ENCODE measurements around the gene OR7G2. TPM values are rescaled to one million over a fixed set of nuclear protein-coding genes. Genes with fewer than 3 reads are reported as not detected.

OR7G2 gene
- total RNA-seq, 4 donors from 2014 or later = not detected

DNA sequence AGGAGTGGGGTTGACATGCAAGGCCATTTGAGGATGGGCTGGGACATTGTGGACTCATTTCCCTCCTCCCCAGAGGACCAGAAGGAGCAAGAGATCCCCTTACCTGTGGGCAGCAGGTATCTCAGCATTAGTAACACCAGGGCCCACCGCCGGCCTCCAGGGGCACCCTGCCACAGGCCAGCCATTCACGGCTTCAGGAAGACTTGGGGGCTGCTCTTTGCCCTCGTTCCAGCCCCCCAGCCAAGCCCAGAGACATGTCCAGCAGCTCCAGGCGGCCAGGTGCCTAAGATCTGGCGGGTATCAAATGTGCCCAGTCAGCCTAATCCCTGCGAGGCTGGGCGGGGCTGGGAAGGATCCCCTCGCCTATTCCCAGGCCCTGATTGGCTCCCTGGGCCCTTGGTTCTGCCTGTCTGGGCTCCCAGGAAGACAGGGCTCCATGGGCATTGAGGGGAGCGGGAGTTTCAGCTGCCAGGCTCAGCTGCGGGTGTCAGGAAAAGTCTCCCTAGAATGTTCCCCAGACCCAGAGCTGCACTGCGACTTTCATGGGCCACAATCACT is 41.7 kb downstream of the OR7G2 start:
- TF ChIP-seq EP300 (IDR thresholded peaks at IDR 0.05) (no peak), POLR2A (IDR thresholded peaks at IDR 0.05) (no peak)
- TF ChIP-seq, protein P1, sequence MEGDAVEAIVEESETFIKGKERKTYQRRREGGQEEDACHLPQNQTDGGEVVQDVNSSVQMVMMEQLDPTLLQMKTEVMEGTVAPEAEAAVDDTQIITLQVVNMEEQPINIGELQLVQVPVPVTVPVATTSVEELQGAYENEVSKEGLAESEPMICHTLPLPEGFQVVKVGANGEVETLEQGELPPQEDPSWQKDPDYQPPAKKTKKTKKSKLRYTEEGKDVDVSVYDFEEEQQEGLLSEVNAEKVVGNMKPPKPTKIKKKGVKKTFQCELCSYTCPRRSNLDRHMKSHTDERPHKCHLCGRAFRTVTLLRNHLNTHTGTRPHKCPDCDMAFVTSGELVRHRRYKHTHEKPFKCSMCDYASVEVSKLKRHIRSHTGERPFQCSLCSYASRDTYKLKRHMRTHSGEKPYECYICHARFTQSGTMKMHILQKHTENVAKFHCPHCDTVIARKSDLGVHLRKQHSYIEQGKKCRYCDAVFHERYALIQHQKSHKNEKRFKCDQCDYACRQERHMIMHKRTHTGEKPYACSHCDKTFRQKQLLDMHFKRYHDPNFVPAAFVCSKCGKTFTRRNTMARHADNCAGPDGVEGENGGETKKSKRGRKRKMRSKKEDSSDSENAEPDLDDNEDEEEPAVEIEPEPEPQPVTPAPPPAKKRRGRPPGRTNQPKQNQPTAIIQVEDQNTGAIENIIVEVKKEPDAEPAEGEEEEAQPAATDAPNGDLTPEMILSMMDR (IDR thresholded peaks at IDR 0.05) = no peak
- Histone ChIP-seq H3K9me3 (no peaks in the 10 kb centered on the region), H3K36me3 (no peaks in the 10 kb centered on the region), H3K4me1 (no peaks in the 10 kb centered on the region), H3K4me3 (no peak overlapping the region), H3K27ac (no peak overlapping the region), H3K27me3 (no peaks in the 10 kb centered on the region)
- no peak for DNase-seq (ENCODE audit: low spot score in 2 of 2)
- WGBS, 2 donors = 67 to 71% methylated on average over 9 to 12 of the region's 12 CpGs

DNA sequence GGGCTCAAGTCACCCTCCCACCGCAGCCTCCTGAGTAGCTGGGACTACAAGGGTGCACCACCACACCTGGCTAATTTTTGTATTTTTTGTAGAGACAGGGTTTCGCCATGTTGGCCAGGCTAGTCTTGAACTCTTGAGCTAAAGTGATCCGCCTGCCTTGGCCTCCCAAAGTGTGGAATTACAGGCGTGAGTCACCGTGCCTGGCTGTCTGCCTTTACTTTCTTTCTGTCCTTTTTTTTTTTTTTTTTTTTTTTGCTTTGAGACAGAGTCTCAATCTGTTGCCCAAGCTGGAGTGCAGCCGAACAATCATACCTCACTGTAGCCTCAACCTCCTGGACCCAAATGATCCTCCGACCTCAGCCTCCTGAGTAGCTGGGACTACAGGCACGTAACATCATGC is 45.4 kb downstream of the OR7G2 start:
- no peaks in the 10 kb centered on the region for H3K4me1 ChIP-seq
- TF ChIP-seq POLR2A (IDR thresholded peaks at IDR 0.05) = no peak
- no peak for TF ChIP-seq EP300 (IDR thresholded peaks at IDR 0.05)
- TF ChIP-seq, protein P1 (IDR thresholded peaks at IDR 0.05) = no peak
- 89 to 92% methylated on average over 8 of the region's 8 CpGs for WGBS, 2 donors
- H3K9me3 ChIP-seq = no peaks in the 10 kb centered on the region
- no peaks in the 10 kb centered on the region for H3K27me3 ChIP-seq
- H3K4me3 ChIP-seq = no peak overlapping the region
- no peak overlapping the region for H3K27ac ChIP-seq
- no peaks in the 10 kb centered on the region for H3K36me3 ChIP-seq
- no peak for DNase-seq (ENCODE audit: low spot score in 2 of 2)

DNA sequence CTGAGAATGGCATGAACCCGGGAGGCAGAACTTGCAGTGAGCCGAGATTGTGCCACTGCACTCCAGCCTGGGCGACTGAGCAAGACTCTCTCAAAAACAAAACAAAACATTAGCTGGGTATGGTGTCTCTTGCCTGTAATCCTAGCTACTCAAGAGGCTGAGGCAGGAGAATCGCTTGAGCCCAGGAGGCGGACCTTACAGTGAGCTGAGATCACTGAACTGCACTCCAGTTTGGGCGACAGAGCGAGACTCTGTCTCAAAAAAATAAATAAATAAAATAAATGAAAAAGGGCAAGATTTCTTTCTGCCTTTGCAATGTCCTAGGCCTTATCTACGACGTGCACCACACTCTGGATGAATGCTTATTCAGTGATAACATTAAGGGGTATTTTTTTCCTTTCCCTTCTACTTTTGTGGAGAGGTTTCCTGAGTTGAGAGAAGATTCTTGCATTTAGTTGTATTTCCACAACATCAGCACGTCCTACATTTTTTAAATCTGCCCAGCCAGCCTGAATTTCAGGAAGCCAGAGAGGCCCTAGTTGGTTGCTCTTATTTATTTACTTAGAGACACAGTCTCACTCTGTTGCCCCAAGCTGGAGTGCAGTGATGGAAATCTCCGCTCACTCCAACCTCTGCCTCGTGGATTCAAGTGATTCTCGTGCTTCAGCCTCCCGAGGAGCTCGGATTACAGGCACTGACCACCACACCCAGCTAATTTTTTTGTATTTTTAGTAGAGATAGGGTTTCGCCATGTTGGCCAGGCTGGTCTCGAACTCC is 46.5 kb downstream of the OR7G2 start:
- Histone ChIP-seq H3K27me3 (no peaks in the 10 kb centered on the region), H3K27ac (no peak overlapping the region), H3K4me3 (no peak overlapping the region), H3K36me3 (no peaks in the 10 kb centered on the region), H3K4me1 (no peaks in the 10 kb centered on the region), H3K9me3 (no peaks in the 10 kb centered on the region)
- TF ChIP-seq EP300 (IDR thresholded peaks at IDR 0.05) = no peak
- TF ChIP-seq, protein P1 (IDR thresholded peaks at IDR 0.05) = no peak
- no peak for TF ChIP-seq POLR2A (IDR thresholded peaks at IDR 0.05)
- 67 to 69% methylated on average over 17 of the region's 17 CpGs for WGBS, 2 donors
- DNase-seq (ENCODE audit: low spot score in 2 of 2) = no peak

DNA sequence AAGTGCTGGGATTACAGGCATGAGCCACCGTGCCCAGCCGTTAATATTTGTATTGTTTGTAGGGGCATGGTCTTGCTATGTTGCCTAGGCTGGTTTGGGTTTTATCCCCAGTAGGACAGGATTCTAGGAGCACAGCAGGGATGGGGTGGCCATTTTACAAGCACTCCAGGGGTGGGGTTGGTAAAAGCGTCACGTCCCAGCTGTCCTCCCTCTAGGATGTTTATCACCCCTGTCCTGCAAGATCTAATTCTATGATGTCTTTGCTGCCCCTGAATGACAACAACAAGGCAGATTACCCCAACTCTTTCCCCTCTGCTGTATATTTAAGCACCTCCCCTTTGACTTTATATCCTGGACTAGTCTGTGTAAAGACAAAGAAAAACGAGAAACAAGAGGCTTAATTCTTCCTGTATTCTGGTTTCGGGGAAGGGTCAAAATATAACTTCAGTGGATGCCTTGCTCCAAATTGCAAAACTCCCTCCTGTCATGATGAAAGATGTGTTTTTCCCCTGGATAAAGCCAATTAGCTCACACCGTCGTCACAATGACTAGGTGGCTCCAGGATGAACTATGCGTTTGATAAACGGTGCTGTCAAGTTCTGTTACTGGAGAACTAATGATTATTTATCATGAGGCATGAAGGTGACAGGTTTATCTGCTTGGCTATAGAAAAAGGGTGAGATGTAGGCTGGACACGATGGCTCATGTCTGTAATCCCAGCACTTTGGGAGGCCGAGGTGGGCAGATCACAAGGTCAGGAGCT is 48.2 kb downstream of the OR7G2 start:
- Histone ChIP-seq H3K9me3 (no peaks in the 10 kb centered on the region), H3K4me3 (no peak overlapping the region), H3K27me3 (no peaks in the 10 kb centered on the region), H3K4me1 (no peaks in the 10 kb centered on the region), H3K36me3 (no peaks in the 10 kb centered on the region), H3K27ac (no peak overlapping the region)
- DNase-seq (ENCODE audit: low spot score in 2 of 2) = no peak
- TF ChIP-seq POLR2A (IDR thresholded peaks at IDR 0.05) (no peak), EP300 (IDR thresholded peaks at IDR 0.05) (no peak)
- TF ChIP-seq, protein P1 (IDR thresholded peaks at IDR 0.05) = no peak
- WGBS, 2 donors = 55 to 70% methylated on average over 12 of the region's 12 CpGs
